Measurements from ENCODE around the gene TFPT.

The TFPT gene

DNA sequence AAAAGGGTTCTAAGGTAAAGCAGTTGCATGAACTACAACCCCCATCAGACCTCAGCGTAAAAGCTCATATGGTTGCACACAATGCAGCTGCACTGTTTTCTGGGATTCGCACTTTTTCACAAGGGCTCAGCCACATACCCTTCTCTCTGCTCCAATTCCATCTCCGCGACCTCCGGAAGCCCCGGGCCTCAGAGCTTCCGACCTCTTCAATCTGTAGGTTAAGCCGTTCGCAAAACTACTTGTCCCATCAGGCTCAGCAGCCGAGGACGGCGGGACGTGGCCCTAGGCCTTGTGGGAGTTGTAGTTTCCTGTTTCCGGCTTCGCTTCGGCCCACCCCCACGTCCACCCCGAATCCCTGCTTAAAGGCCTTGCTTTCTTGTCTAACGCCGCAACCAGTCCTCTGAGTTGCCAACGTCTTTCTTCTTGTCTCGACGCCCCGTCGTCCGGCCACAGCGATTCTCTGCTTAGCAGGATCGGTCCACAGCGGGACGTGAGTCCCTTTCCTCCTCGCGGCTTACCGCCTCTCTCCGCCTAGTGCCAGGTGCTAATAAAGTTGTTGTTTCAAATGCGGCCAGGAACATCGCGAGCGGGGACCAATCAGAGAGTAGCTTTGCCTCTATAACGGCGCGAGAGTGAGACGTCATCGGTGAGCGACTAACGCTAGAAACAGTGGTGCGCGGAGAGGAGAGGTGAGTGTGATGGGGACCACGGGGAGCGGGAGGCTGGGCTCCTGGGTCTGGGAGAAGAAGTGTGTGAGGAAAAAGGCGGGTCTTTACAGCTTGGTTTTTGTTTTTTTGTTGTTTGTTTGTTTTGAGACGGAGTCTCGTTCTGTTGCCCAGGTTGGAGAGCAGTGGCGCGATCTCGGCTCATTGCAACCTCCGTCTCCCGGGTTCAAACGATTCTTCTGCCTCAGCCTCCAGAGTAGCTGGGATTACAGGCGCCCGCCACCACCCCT, at the start of gene TFPT, which contains the start of gene PRPF31:
TSS of gene TFPT (minus strand) at position 549 of the 955 bp plus-strand sequence. CDS start at position 161, 388 bp downstream.
TSS of gene PRPF31 (plus strand) at position 646 of the 955 bp plus-strand sequence. CDS start 2,525 bp downstream, outside the sequence.
- no peaks in the 10 kb centered on the region for H3K9me3 ChIP-seq (ENCODE audit: control insufficient read depth, insufficient read depth, low read length)
- peak within 1 kb of the TSS; percentile 90 for H3K9ac ChIP-seq (ENCODE audit: low read depth, low read length)
- peaks cover 25% of the 10 kb centered on the region for H3K36me3 ChIP-seq (ENCODE audit: control insufficient read depth, insufficient read depth, low read length)
- no peaks in the 10 kb centered on the region for H3K4me1 ChIP-seq (ENCODE audit: control insufficient read depth, insufficient read depth, low read length)
- H3K27me3 ChIP-seq (ENCODE audit: control insufficient read depth, insufficient read depth, low read length) = no peaks in the 10 kb centered on the region
- H3K4me3 ChIP-seq (ENCODE audit: low read depth, low read length) = peak within 1 kb of the TSS; percentile 79

- Histone ChIP-seq H3K4me3 (ENCODE audit: low read depth, low read length) (no peak overlapping the region), H3K4me1 (ENCODE audit: control insufficient read depth, insufficient read depth, low read length) (peaks cover 6% of the 10 kb centered on the region), H3K9ac (ENCODE audit: low read depth, low read length) (no peak overlapping the region), H3K27me3 (ENCODE audit: control insufficient read depth, insufficient read depth, low read length) (peaks cover 4% of the 10 kb centered on the region), H3K9me3 (ENCODE audit: control insufficient read depth, insufficient read depth, low read length) (no peaks in the 10 kb centered on the region), H3K36me3 (ENCODE audit: control insufficient read depth, insufficient read depth, low read length) (no peaks in the 10 kb centered on the region)
Measured at GRCh38 chr19:54165222-54165621, 49.8 kb upstream of the TFPT start.

DNA sequence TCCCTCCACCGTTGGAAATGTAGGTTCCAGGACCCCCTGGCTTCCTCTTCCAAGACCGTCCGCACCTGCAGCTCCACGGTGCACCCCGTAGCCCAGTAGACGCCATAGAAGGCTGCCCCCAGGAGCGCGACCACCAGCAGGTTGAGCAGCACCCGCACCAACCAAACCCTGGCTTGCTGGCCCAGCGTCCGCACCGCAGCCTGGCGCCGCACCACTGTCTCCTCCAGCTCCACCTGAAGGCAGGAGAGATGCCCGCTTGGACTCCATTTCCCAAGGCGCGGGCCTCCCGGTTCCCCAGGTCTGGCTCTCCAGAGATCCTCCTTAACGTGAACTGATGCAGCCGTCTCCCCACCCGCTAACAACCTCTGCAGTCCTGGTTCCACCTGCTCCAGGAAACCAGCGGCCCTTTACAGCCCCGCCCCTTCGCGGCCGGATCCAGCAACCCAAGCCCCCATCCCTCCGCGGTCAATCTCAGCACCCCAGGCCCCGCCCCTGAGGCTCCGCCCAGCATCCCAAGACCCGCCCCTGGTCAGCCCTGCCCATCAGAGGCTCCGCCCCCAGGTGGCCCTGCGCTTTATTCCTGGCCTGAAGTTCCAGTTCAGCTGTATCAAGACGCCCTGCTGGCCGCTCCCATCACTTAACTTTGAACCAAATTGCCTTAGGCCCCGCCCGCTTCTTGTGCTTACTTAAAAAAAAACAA, 49.1 kb upstream of the TFPT start:
- Histone ChIP-seq H3K4me1 (ENCODE audit: control insufficient read depth, insufficient read depth, low read length) (peaks cover 6% of the 10 kb centered on the region), H3K9ac (ENCODE audit: low read depth, low read length) (no peak overlapping the region), H3K4me3 (ENCODE audit: low read depth, low read length) (peak overlapping the region; percentile 65), H3K36me3 (ENCODE audit: control insufficient read depth, insufficient read depth, low read length) (no peaks in the 10 kb centered on the region), H3K9me3 (ENCODE audit: control insufficient read depth, insufficient read depth, low read length) (no peaks in the 10 kb centered on the region), H3K27me3 (ENCODE audit: control insufficient read depth, insufficient read depth, low read length) (peaks cover 4% of the 10 kb centered on the region)

GRCh38 chr19:54162884-54163283, 47.4 kb upstream of the TFPT start:
- Histone ChIP-seq H3K4me1 (ENCODE audit: control insufficient read depth, insufficient read depth, low read length) (peaks cover 9% of the 10 kb centered on the region), H3K9ac (ENCODE audit: low read depth, low read length) (no peak overlapping the region), H3K27me3 (ENCODE audit: control insufficient read depth, insufficient read depth, low read length) (peaks cover 4% of the 10 kb centered on the region), H3K9me3 (ENCODE audit: control insufficient read depth, insufficient read depth, low read length) (no peaks in the 10 kb centered on the region), H3K4me3 (ENCODE audit: low read depth, low read length) (peak overlapping the region; percentile 68), H3K36me3 (ENCODE audit: control insufficient read depth, insufficient read depth, low read length) (no peaks in the 10 kb centered on the region)

- Histone ChIP-seq H3K9ac (ENCODE audit: low read depth, low read length) (no peak overlapping the region), H3K4me3 (ENCODE audit: low read depth, low read length) (peak overlapping the region; percentile 68), H3K9me3 (ENCODE audit: control insufficient read depth, insufficient read depth, low read length) (no peaks in the 10 kb centered on the region), H3K27me3 (ENCODE audit: control insufficient read depth, insufficient read depth, low read length) (peaks cover 4% of the 10 kb centered on the region), H3K36me3 (ENCODE audit: control insufficient read depth, insufficient read depth, low read length) (peaks cover 2% of the 10 kb centered on the region), H3K4me1 (ENCODE audit: control insufficient read depth, insufficient read depth, low read length) (peaks cover 9% of the 10 kb centered on the region)
Measured at GRCh38 chr19:54162241-54162805, 46.9 kb upstream of the TFPT start.

DNA sequence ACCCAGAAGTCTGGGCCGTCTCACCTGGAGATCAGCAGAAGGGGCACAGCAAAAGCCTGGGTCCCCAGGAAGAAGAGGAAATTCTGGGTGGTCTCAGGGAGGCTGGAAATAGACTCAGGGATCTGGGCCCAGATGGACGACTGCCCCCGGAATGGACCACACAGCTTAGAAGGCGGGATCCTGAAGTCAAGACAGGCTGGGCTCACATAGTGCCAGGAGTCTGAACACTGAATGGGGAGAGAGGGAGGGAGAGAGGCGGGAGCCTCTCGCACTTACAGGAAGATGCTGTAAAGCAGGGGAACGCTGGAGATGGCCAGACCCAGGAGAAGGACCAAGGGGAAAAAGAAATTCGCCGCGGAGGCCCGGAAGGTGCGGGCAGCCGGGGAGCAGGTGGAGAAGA, 45.4 kb upstream of the TFPT start:
- H3K9me3 ChIP-seq (ENCODE audit: control insufficient read depth, insufficient read depth, low read length) = no peaks in the 10 kb centered on the region
- H3K9ac ChIP-seq (ENCODE audit: low read depth, low read length) = peak overlapping the region; percentile 81
- peaks cover 9% of the 10 kb centered on the region for H3K4me1 ChIP-seq (ENCODE audit: control insufficient read depth, insufficient read depth, low read length)
- H3K4me3 ChIP-seq (ENCODE audit: low read depth, low read length) = peak overlapping the region; percentile 74
- peaks cover 4% of the 10 kb centered on the region for H3K27me3 ChIP-seq (ENCODE audit: control insufficient read depth, insufficient read depth, low read length)
- peaks cover 14% of the 10 kb centered on the region for H3K36me3 ChIP-seq (ENCODE audit: control insufficient read depth, insufficient read depth, low read length)

GRCh38 chr19:54160182-54160811, 44.8 kb upstream of the TFPT start:
- H3K9me3 ChIP-seq (ENCODE audit: control insufficient read depth, insufficient read depth, low read length) = no peaks in the 10 kb centered on the region
- peaks cover 9% of the 10 kb centered on the region for H3K4me1 ChIP-seq (ENCODE audit: control insufficient read depth, insufficient read depth, low read length)
- H3K36me3 ChIP-seq (ENCODE audit: control insufficient read depth, insufficient read depth, low read length) = peaks cover 18% of the 10 kb centered on the region
- H3K9ac ChIP-seq (ENCODE audit: low read depth, low read length) = peak overlapping the region; percentile 81
- H3K27me3 ChIP-seq (ENCODE audit: control insufficient read depth, insufficient read depth, low read length) = peaks cover 4% of the 10 kb centered on the region
- H3K4me3 ChIP-seq (ENCODE audit: low read depth, low read length) = peak overlapping the region; percentile 74

DNA sequence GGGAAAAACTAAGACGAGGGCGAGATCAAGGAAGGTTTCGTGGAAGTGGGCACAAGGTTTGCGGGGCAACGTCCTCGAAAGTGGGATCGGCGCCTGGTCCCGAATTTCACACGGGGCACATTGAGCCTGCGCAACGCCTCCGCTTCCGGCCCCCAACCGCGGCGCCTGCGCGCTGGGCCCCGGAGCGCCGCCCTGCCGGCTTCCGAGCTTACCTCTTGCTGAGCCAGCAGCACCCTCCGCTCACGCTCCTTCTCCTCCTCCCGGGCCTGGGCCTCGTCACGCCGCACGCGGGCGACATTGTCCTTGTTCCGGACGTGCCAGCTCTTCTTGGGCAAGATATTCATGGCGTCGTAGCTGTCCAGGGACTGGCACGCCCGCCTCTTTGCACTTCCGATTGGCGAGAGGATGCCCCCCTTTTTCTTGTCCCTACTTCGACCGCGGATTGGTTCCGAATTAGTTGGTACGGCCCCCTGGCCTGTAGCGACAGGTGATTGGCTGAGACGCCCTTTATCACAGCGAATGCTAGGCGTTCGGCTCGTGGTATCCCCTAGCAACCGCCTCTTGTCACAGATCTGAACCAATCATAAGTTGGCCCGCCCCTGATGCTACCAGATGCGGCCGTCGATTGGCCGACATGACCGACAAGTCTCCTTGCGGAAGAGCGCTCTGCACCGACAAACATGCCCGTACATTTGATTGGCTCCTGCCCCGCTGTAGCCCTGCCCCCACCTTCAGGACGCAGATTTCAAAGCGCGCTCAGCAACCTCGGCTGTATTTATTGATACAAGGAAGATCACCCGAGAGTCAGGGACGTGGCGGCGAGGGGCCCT, 44.1 kb upstream of the TFPT start, which contains the start of gene LENG1:
TSS of gene LENG1 (minus strand) at position 370 of the 830 bp plus-strand sequence. CDS start at position 344, 26 bp downstream.
- Histone ChIP-seq H3K9me3 (ENCODE audit: control insufficient read depth, insufficient read depth, low read length) (no peaks in the 10 kb centered on the region), H3K4me3 (ENCODE audit: low read depth, low read length) (peak within 1 kb of the TSS; percentile 92), H3K9ac (ENCODE audit: low read depth, low read length) (peak within 1 kb of the TSS; percentile 81), H3K36me3 (ENCODE audit: control insufficient read depth, insufficient read depth, low read length) (peaks cover 25% of the 10 kb centered on the region), H3K4me1 (ENCODE audit: control insufficient read depth, insufficient read depth, low read length) (peaks cover 9% of the 10 kb centered on the region), H3K27me3 (ENCODE audit: control insufficient read depth, insufficient read depth, low read length) (peaks cover 4% of the 10 kb centered on the region)

DNA sequence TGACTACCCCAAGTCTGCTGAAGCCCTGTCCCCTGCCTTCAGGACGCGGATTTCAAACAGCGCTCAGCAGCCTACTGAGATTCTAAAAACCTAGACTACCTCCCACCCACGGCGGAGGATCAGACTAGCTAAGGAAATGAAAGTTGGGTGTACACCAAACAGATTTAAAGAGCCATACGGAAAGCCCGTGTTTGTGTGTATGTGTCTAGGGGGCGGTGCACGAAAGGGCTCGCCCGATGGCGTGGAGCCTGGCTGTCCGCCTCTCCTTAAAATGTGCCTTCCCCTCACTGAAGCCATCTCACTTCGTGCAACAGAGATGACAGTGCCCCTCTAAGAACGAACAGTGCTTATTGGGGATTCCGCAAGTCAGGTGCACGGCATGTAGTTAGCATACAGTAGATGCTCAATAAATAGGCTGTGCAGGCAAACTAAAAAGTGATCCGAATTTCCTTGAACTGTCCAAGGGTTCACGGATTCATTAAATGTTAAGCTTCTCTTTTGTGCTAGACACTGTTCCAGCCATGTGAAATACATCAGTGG, 43.4 kb upstream of the TFPT start:
- Histone ChIP-seq H3K9me3 (ENCODE audit: control insufficient read depth, insufficient read depth, low read length) (no peaks in the 10 kb centered on the region), H3K4me1 (ENCODE audit: control insufficient read depth, insufficient read depth, low read length) (peaks cover 9% of the 10 kb centered on the region), H3K9ac (ENCODE audit: low read depth, low read length) (peak overlapping the region; percentile 66), H3K27me3 (ENCODE audit: control insufficient read depth, insufficient read depth, low read length) (peaks cover 4% of the 10 kb centered on the region), H3K36me3 (ENCODE audit: control insufficient read depth, insufficient read depth, low read length) (peaks cover 31% of the 10 kb centered on the region), H3K4me3 (ENCODE audit: low read depth, low read length) (peak overlapping the region; percentile 92)

DNA sequence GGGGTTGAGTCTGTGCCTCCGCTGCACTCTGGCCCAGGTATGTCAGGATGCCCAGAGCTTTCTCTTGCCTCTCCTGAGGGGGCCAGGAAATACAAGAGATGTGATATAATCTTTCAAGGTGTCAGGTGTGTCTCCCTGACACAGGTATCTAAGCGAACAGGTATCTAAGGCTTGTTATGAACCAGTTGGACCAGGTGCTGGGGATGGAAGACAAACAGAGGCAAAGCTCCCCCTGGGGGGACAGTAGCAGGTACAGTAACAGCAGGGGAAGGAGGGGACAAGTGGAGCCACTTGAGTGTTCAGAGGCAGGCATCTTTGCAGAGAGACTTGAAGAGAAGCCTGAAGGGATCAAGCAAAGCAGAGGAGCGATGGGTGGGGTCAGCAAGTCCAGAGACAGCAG, 41.5 kb upstream of the TFPT start:
- no peak overlapping the region for H3K9ac ChIP-seq (ENCODE audit: low read depth, low read length)
- peaks cover 7% of the 10 kb centered on the region for H3K4me1 ChIP-seq (ENCODE audit: control insufficient read depth, insufficient read depth, low read length)
- no peaks in the 10 kb centered on the region for H3K9me3 ChIP-seq (ENCODE audit: control insufficient read depth, insufficient read depth, low read length)
- no peaks in the 10 kb centered on the region for H3K27me3 ChIP-seq (ENCODE audit: control insufficient read depth, insufficient read depth, low read length)
- no peak overlapping the region for H3K4me3 ChIP-seq (ENCODE audit: low read depth, low read length)
- H3K36me3 ChIP-seq (ENCODE audit: control insufficient read depth, insufficient read depth, low read length) = peaks cover 50% of the 10 kb centered on the region

Measured in iPS-15b (cell line).